Chondrocyte (in vitro differentiated cells): ENCODE measurements around the gene LYRM1. TPM values are rescaled to one million over a fixed set of nuclear protein-coding genes. Genes with fewer than 3 reads are reported as not detected.

Experiments
- DNase-seq: peaks from one replicate; pipeline ENCODE4 v3.0.0; 2021; ENCODE audit warnings: mixed read lengths, low spot score
- H3K27ac Mint-ChIP-seq: one replicate; pipeline ENCODE4 v1.8.0; 2021; ENCODE audit warnings: mild to moderate bottlenecking, moderate library complexity, mixed read lengths; ENCODE audit not compliant: unreplicated experiment
- H3K27me3 Mint-ChIP-seq: 2 replicates; pipeline ENCODE4 v1.8.0; 2021; ENCODE audit warnings: low read depth, mixed read lengths
- H3K36me3 Mint-ChIP-seq: 2 replicates; pipeline ENCODE4 v1.8.0; 2021; ENCODE audit warnings: low read depth, mixed read lengths
- H3K4me1 Mint-ChIP-seq: 2 replicates; pipeline ENCODE4 v1.8.0; 2021; ENCODE audit warnings: low read depth, mild to moderate bottlenecking, mixed read lengths
- H3K4me3 Mint-ChIP-seq: one replicate; pipeline ENCODE4 v1.8.0; 2021; ENCODE audit warnings: mild to moderate bottlenecking, moderate library complexity, mixed read lengths; ENCODE audit not compliant: unreplicated experiment
- H3K9me3 Mint-ChIP-seq: 2 replicates; pipeline ENCODE4 v1.8.0; 2021; ENCODE audit warnings: low read depth, mixed read lengths
- CTCF ChIP-seq: fragments of 200-600 bp; sonication (generic); IDR thresholded peaks from 2 replicates; pipeline ENCODE4 v1.5.0; 2021; ENCODE audit warnings: antibody characterized with exemption, mild to moderate bottlenecking, moderate library complexity
- long read RNA-seq: library from polyadenylated mRNA; stranded (forward); transcript quantifications from one replicate; pipeline ENCODE4 v2.0.0, GENCODE V29; 2021
- total RNA-seq: library from RNA; stranded (reverse); gene quantifications from 3 replicates; pipeline ENCODE4 v1.2.1, GENCODE V29; 2021

Gene LYRM1, protein sequence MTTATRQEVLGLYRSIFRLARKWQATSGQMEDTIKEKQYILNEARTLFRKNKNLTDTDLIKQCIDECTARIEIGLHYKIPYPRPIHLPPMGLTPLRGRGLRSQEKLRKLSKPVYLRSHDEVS
- total RNA-seq, result 18.1 to 20.1 TPM (median 18.5 TPM) in 3 replicates
- long read RNA-seq, transcript LYRM1-204 (4 exons, 1,558 nt), result minor isoform, 6 of 24 reads
- long read RNA-seq, transcript LYRM1-208 (4 exons, 460 nt), result major isoform, 7 of 24 reads
- long read RNA-seq, partial matches to known transcripts, result 0 of 24 reads
- long read RNA-seq, other reads (novel, unspliced or antisense), result 10 of 24 reads

DNA sequence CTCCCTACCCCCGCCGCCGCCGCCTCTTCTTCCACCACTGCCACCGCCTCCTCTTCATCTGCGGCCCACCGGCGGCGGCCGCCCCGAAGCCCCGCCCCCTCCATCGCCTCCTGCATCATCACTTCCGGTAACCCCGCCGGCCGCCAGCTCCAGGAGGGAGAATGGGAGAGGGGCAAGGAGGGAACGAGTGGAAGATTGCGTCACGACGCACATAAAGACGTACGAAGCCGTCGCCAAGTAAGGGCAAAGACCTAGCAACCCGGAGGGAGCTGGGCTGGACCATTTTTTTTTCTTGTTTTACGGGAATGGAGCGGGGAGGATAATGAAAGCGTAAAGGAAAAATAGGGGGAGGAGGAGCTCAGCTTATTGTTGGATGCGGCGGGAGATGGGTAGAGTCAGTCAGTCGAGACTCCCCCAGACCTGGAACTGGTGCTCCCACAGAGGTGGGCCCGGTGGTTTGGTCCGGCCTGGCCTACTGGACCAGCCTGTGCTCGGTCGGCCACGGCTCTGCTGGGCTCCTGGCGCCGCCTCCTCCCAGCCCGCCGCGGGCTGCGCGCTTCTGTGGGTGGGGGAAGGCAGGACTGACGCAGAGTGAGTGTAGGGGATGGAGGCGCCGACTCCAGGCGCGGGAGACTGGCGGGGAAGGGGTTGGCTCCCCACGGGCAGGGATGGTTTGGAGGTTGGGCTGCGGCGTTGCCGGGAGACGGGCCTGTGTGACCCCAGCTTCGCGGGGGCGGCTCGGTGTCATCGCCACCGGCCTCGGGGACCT is at the start of gene LYRM1, which contains the start of gene DCUN1D3:
Gene LYRM1, plus strand, starts transcription at position 473 of the 769 bp plus-strand sequence. CDS start 14,785 bp downstream, outside the sequence.
Gene DCUN1D3, minus strand, starts transcription at position 60 of the 769 bp plus-strand sequence. CDS start 37,820 bp downstream, outside the sequence.
- Mint-ChIP-seq H3K27me3 (no peaks in the 10 kb centered on the region), H3K4me3 (peak within 1 kb of the TSS; percentile 87), H3K27ac (peak within 1 kb of the TSS; percentile 99), H3K36me3 (peaks cover 8% of the 10 kb centered on the region), H3K9me3 (no peaks in the 10 kb centered on the region), H3K4me1 (peaks cover 80% of the 10 kb centered on the region)
- peak; percentile 97 for DNase-seq
- TF ChIP-seq CTCF, result no peak

DNA sequence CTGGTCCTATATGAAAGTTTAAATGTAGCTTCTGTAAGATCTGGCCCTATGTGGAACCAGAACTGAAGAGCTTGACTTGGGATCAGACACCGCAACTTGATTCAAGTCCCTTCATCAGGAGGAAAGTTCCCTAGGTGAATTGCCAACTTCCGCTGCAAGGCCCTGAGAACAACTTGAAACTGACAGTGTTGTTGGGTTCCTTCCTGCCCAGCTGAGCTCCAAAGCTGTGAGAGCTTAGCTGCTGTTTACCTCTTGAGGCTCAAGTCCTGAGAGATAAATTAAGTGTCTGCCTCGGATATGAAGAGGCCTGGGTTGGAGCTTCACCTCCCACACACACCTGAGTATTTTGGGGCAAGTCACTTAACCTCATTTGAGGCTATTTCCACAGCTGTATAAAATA is 49.6 kb upstream of the LYRM1 start:
- DNase-seq, result no peak
- Mint-ChIP-seq H3K27me3 (no peaks in the 10 kb centered on the region), H3K4me3 (no peak overlapping the region), H3K9me3 (no peaks in the 10 kb centered on the region), H3K4me1 (peaks cover 57% of the 10 kb centered on the region), H3K36me3 (peaks cover 13% of the 10 kb centered on the region), H3K27ac (peak overlapping the region; percentile 79)
- no peak for TF ChIP-seq CTCF

- TF ChIP-seq CTCF, result peak; percentile 25
- Mint-ChIP-seq H3K4me3 (no peak overlapping the region), H3K36me3 (peaks cover 17% of the 10 kb centered on the region), H3K27me3 (no peaks in the 10 kb centered on the region), H3K9me3 (no peaks in the 10 kb centered on the region), H3K4me1 (peaks cover 57% of the 10 kb centered on the region), H3K27ac (peak overlapping the region; percentile 79)
- DNase-seq, result no peak
Measured at GRCh38 chr16:20851601-20852000, 49.0 kb upstream of the LYRM1 start.

DNA sequence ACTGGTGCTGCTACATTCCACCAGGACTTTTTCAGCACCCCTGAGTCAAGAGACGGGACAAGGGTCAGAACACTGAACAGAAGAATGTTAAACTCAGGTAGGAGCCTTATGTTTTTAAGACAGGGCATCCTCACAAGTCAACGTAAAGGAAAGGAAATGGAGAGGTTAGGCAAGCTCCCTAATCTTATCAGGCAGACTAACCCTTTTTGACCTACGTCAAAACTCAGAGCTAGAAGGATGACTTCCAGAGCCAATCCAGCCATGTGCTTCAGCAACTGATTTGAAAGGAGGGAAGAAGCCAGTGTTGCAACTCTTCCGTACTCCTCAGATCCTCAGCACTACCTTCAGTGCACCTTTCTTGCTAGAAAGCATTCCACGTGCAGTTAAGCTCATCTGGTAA is 47.4 kb upstream of the LYRM1 start:
- Mint-ChIP-seq H3K4me1 (peaks cover 62% of the 10 kb centered on the region), H3K9me3 (no peaks in the 10 kb centered on the region), H3K27me3 (no peaks in the 10 kb centered on the region), H3K4me3 (no peak overlapping the region), H3K27ac (peak overlapping the region; percentile 79), H3K36me3 (peaks cover 21% of the 10 kb centered on the region)
- no peak for TF ChIP-seq CTCF
- no peak for DNase-seq

GRCh38 chr16:20853981-20854620 is 46.5 kb upstream of the LYRM1 start:
- H3K4me1 Mint-ChIP-seq, result peaks cover 65% of the 10 kb centered on the region
- no peaks in the 10 kb centered on the region for H3K9me3 Mint-ChIP-seq
- H3K27ac Mint-ChIP-seq, result peak overlapping the region; percentile 50
- no peaks in the 10 kb centered on the region for H3K27me3 Mint-ChIP-seq
- no peak overlapping the region for H3K4me3 Mint-ChIP-seq
- peaks cover 23% of the 10 kb centered on the region for H3K36me3 Mint-ChIP-seq
- no peak for TF ChIP-seq CTCF
- no peak for DNase-seq
